ENCODE measurements around the gene ODF2L.

Gene ODF2L

GRCh38 chr1:86416343-86416742 lies 20.2 kb upstream of the ODF2L start:
- no peaks in the 10 kb centered on the region for H3K36me3 Mint-ChIP-seq (ENCODE audit: low read depth)

DNA sequence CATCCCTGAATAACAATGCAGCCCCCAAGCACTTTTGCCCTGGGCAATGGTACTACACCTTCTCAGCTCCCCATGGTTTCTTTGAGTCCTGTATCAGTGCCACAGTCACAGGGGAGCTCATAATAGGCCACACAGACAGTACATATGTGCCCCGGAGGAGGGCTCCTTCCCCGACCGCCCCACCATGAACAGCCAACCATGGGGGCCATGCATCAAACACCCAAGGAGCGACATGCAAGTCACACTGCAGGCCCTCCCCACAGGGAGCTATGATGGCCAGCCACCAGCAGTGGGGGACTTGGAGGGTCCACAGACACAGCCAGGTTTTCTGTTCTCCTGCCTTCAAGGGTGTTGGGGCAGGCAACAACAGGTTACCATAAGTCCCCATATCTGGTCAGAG lies 14.8 kb upstream of the ODF2L start:
- Mint-ChIP-seq H3K27ac (no peak overlapping the region), H3K27me3 (no peaks in the 10 kb centered on the region), H3K36me3 (ENCODE audit: low read depth) (no peaks in the 10 kb centered on the region), H3K4me3 (no peak overlapping the region), H3K9me3 (no peaks in the 10 kb centered on the region), H3K4me1 (no peaks in the 10 kb centered on the region)
- ATAC-seq (peak; percentile 5), DNase-seq (no peak)

More at GRCh38 chr1:86416343-86416742, 20.2 kb upstream of the ODF2L start:
- Mint-ChIP-seq H3K4me1 (peaks cover 1% of the 10 kb centered on the region), H3K27me3 (no peaks in the 10 kb centered on the region), H3K27ac (no peak overlapping the region), H3K4me3 (no peak overlapping the region), H3K9me3 (no peaks in the 10 kb centered on the region)
- DNase-seq: no peak
- no peak for ATAC-seq

GRCh38 chr1:86409416-86410021 lies 13.4 kb upstream of the ODF2L start:
- H3K27me3 Mint-ChIP-seq: no peaks in the 10 kb centered on the region
- H3K4me1 Mint-ChIP-seq: no peaks in the 10 kb centered on the region
- H3K9me3 Mint-ChIP-seq: no peaks in the 10 kb centered on the region
- no peak overlapping the region for H3K4me3 Mint-ChIP-seq
- ATAC-seq (no peak), DNase-seq (no peak)
- H3K27ac Mint-ChIP-seq: no peak overlapping the region
- H3K36me3 Mint-ChIP-seq (ENCODE audit: low read depth): no peaks in the 10 kb centered on the region

DNA sequence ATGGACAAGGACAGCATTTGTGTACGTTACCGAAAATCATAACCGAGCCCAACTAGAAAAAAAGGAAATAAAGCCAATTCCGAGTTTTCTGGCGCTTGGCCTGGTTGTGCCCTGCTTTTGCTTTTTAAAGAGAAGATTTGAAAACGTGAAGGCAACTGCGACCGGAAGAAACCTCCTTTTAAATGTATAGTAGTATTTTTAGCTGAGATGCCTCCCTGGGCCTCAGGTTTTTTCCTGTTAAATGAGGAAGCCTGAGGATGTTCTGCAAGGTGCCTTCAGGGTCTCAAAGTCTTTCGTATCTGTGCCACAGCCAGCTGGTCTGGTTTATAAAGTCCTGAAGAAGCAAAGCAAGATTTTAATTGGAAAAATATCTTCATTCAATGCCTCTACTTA lies 371 bp upstream of the ODF2L start:
- H3K4me3 Mint-ChIP-seq: peak overlapping the region; percentile 94
- ATAC-seq (no peak), DNase-seq (peak; percentile 4)
- H3K9me3 Mint-ChIP-seq: no peaks in the 10 kb centered on the region
- peaks cover 38% of the 10 kb centered on the region for H3K4me1 Mint-ChIP-seq
- no peaks in the 10 kb centered on the region for H3K27me3 Mint-ChIP-seq
- H3K27ac Mint-ChIP-seq: peak overlapping the region; percentile 92
- H3K36me3 Mint-ChIP-seq (ENCODE audit: low read depth): no peaks in the 10 kb centered on the region

DNA sequence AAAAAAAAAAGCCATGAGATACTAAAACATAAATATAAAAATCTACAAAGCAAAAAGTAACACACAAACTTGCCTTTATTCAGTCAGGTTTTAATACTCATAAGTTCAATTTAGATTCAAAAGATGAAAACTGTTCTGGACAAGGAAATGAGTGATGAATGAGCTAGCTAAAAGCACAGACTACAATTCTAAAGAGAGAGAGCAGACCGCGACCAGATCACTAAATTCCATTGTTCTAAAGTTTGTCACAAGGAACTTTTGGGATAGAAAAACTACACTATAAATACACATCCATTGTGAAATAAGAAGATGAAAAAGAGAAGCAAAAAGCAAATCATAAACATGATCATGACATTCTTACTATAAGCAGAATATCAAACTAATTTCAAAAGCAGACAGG lies 1.7 kb downstream of the ODF2L start:
- ATAC-seq (no peak), DNase-seq (no peak)
- peaks cover 5% of the 10 kb centered on the region for H3K36me3 Mint-ChIP-seq (ENCODE audit: low read depth)
- H3K27ac Mint-ChIP-seq: peak overlapping the region; percentile 16
- H3K4me3 Mint-ChIP-seq: peak overlapping the region; percentile 44
- H3K27me3 Mint-ChIP-seq: no peaks in the 10 kb centered on the region
- peaks cover 5% of the 10 kb centered on the region for H3K9me3 Mint-ChIP-seq
- peaks cover 57% of the 10 kb centered on the region for H3K4me1 Mint-ChIP-seq

- Mint-ChIP-seq H3K4me1 (peaks cover 43% of the 10 kb centered on the region), H3K27me3 (no peaks in the 10 kb centered on the region), H3K27ac (peak overlapping the region; percentile 73), H3K9me3 (peaks cover 5% of the 10 kb centered on the region), H3K36me3 (ENCODE audit: low read depth) (peaks cover 5% of the 10 kb centered on the region), H3K4me3 (peak overlapping the region; percentile 48)
- DNase-seq: no peak
- no peak for ATAC-seq
These were observed 6.8 kb downstream of the ODF2L start for GRCh38 chr1:86389307-86389706.

GRCh38 chr1:86388777-86389176 lies 7.3 kb downstream of the ODF2L start:
- Mint-ChIP-seq H3K9me3 (peaks cover 5% of the 10 kb centered on the region), H3K4me1 (peaks cover 41% of the 10 kb centered on the region), H3K27ac (no peak overlapping the region), H3K4me3 (no peak overlapping the region), H3K36me3 (ENCODE audit: low read depth) (peaks cover 5% of the 10 kb centered on the region), H3K27me3 (no peaks in the 10 kb centered on the region)
- ATAC-seq (no peak), DNase-seq (no peak)

- H3K4me3 Mint-ChIP-seq: no peak overlapping the region
These were observed 8.1 kb downstream of the ODF2L start for GRCh38 chr1:86387916-86388627.

GRCh38 chr1:86382878-86383277 lies 13.2 kb downstream of the ODF2L start:
- DNase-seq (no peak), ATAC-seq (no peak)
- Mint-ChIP-seq H3K36me3 (ENCODE audit: low read depth) (peaks cover 6% of the 10 kb centered on the region), H3K4me3 (peak overlapping the region; percentile 36), H3K27me3 (no peaks in the 10 kb centered on the region), H3K27ac (peak overlapping the region; percentile 22), H3K4me1 (peaks cover 17% of the 10 kb centered on the region), H3K9me3 (no peaks in the 10 kb centered on the region)

More at GRCh38 chr1:86387916-86388627, 8.1 kb downstream of the ODF2L start:
- Mint-ChIP-seq H3K9me3 (peaks cover 5% of the 10 kb centered on the region), H3K27me3 (no peaks in the 10 kb centered on the region), H3K27ac (no peak overlapping the region), H3K36me3 (ENCODE audit: low read depth) (peaks cover 5% of the 10 kb centered on the region), H3K4me1 (peaks cover 41% of the 10 kb centered on the region)
- no peak for DNase-seq
- no peak for ATAC-seq

DNA sequence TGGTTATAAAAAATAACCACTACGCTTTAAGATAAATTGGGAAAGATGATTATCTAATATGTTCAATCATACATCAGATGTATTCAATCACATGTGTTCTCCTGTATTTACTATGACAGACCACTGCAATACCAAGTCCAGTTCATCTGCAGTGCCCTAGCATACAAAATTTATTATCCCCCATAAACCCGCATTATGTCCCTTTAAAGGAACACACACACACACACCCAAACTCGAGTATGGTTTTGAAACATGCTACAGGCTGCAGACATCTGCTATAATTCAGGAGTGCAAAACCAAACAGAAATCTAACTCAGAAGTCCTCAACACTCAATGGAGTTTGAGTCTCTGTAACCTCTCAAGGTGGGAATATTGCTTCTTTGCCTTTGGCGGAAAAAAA lies 14.9 kb downstream of the ODF2L start:
- no peak for ATAC-seq
- H3K4me1 Mint-ChIP-seq: peaks cover 17% of the 10 kb centered on the region
- no peaks in the 10 kb centered on the region for H3K9me3 Mint-ChIP-seq
- H3K36me3 Mint-ChIP-seq (ENCODE audit: low read depth): peaks cover 21% of the 10 kb centered on the region
- H3K27me3 Mint-ChIP-seq: no peaks in the 10 kb centered on the region
- no peak overlapping the region for H3K4me3 Mint-ChIP-seq
- no peak overlapping the region for H3K27ac Mint-ChIP-seq
- DNase-seq: no peak

- H3K27ac Mint-ChIP-seq: no peak overlapping the region
- DNase-seq (no peak), ATAC-seq (no peak)
- H3K36me3 Mint-ChIP-seq (ENCODE audit: low read depth): peaks cover 24% of the 10 kb centered on the region
- no peaks in the 10 kb centered on the region for H3K27me3 Mint-ChIP-seq
- H3K4me1 Mint-ChIP-seq: peaks cover 17% of the 10 kb centered on the region
- no peak overlapping the region for H3K4me3 Mint-ChIP-seq
- no peaks in the 10 kb centered on the region for H3K9me3 Mint-ChIP-seq
These were observed 15.8 kb downstream of the ODF2L start for GRCh38 chr1:86380257-86380861.

DNA sequence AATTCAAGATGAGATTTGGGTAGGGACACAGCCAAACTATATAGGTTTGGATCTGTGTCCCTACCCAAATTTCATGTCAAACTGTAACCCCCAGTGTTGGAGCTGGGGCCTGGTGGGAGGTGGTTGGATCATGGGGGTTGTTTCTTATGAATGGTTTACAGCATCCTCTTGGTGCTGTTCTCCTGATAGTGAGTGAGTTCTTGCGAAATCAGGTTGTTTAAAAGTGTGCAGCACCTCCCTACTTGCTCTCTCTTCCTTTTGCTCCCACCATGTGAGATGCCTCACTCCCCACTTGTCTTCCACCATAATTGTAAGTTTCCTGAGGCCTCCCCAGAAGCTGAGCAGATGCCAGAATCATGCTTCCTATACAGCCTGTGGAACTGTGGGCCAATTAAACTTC lies 17.3 kb downstream of the ODF2L start:
- Mint-ChIP-seq H3K9me3 (no peaks in the 10 kb centered on the region), H3K4me3 (no peak overlapping the region), H3K27me3 (no peaks in the 10 kb centered on the region), H3K27ac (no peak overlapping the region), H3K4me1 (peaks cover 17% of the 10 kb centered on the region), H3K36me3 (ENCODE audit: low read depth) (peaks cover 31% of the 10 kb centered on the region)
- no peak for ATAC-seq
- DNase-seq: no peak

- ATAC-seq: no peak
- Mint-ChIP-seq H3K4me3 (no peak overlapping the region), H3K36me3 (ENCODE audit: low read depth) (peaks cover 37% of the 10 kb centered on the region)
These were observed 18.8 kb downstream of the ODF2L start for GRCh38 chr1:86377341-86377740.

GRCh38 chr1:86375688-86376087 lies 20.4 kb downstream of the ODF2L start:
- H3K4me3 Mint-ChIP-seq: no peak overlapping the region
- H3K36me3 Mint-ChIP-seq (ENCODE audit: low read depth): peaks cover 37% of the 10 kb centered on the region
- ATAC-seq: no peak
- H3K4me1 Mint-ChIP-seq: peaks cover 6% of the 10 kb centered on the region
- H3K27ac Mint-ChIP-seq: no peak overlapping the region
- no peaks in the 10 kb centered on the region for H3K27me3 Mint-ChIP-seq
- no peaks in the 10 kb centered on the region for H3K9me3 Mint-ChIP-seq
- DNase-seq: no peak

More at GRCh38 chr1:86377341-86377740, 18.8 kb downstream of the ODF2L start:
- no peak overlapping the region for H3K27ac Mint-ChIP-seq
- H3K9me3 Mint-ChIP-seq: no peaks in the 10 kb centered on the region
- H3K4me1 Mint-ChIP-seq: peaks cover 6% of the 10 kb centered on the region
- no peak for DNase-seq
- H3K27me3 Mint-ChIP-seq: no peaks in the 10 kb centered on the region

DNA sequence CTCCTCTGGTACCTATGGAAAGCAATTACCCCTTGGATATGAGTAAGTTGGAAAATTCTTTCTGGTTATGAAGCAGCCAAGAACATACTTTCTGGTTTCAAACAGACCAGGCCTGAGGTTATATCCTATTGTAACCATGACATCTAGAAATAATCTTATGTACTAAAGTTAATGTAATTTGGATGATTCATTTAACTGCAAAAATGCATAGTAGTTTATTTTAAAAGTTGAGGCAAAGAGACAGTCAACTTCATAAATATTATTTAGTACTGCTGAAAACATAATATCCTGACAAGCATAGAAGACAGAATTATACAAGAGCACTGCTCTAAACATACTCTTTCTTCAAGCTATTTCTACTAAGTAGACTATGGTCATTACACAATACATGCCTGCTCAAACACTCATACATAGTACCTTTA lies 25.5 kb downstream of the ODF2L start:
- no peak for ATAC-seq
- no peak overlapping the region for H3K27ac Mint-ChIP-seq

More for the DNA sequence above, 25.5 kb downstream of the ODF2L start:
- Mint-ChIP-seq H3K4me1 (peaks cover 8% of the 10 kb centered on the region), H3K9me3 (no peaks in the 10 kb centered on the region), H3K27me3 (no peaks in the 10 kb centered on the region), H3K4me3 (no peak overlapping the region), H3K36me3 (ENCODE audit: low read depth) (peaks cover 15% of the 10 kb centered on the region)
- no peak for DNase-seq
